Cardiac fibroblast (primary cell): Measurements from ENCODE around the gene DTX1.

Experiments
- DNase-seq, 2 donors: peaks; one replicate each; pipeline versions ENCODE4 v3.0.0 to v3.0.0-alpha.2; 2010; ENCODE audit warnings: low read depth in 2 of 2
- H3K4me3 ChIP-seq, 2 donors: replicated peaks in 1 of 2; 1 replicate in 1 of 2; 2 replicates in 1 of 2; pipeline ENCODE4 v1.5.1; 2011; ENCODE audit warnings: low read depth in 2 of 2, low read length in 2 of 2, mild to moderate bottlenecking in 2 of 2, moderate library complexity in 1 of 2
- CTCF ChIP-seq: IDR thresholded peaks from one replicate; pipeline ENCODE4 v1.5.1; 2011; ENCODE audit warnings: low read depth, mild to moderate bottlenecking, low read length, inconsistent platforms

The DTX1 gene

DNA sequence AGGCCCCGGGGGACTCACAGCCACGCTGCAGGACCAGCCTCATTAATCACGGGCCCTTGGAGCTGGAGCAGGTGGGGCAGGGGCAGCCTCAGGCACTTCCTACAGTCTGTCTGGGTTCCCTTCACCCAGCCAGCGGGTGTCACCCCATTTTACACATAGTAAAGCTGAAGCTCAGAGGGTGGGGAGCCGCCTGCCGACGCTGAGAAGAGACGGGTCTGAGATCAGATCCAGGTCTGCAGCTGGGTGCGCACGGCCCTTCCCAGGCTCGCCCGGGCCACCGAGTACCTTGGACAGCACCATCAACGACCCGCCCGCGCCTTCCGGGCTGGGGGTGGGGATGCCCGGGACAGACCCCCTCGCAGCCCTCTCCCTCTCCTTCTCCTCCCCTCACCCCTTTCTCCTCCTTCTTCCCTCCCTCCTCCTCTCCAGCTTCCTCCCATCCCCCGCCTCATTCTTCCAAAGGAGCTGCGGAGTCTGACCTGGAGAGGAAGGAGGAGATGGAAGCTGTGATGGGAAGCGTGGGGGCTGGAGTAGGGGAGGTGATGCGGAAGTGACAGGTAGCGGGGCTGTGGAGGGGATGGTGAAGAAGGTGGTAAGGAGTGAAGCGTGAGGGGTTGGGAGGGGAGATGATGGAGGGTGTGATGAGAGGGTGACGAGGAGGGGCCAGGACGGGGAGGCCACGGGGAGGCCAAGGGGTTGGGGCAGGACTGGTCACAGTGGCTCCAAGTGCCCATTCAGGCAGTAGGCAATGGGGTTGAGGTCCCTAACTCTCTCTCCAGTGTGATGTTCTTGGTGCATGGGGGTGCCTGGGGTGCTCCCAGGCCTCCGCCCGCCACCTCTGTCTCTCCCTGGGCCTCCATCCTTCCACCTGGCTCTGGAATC is 8.8 kb downstream of the DTX1 start:
- DNase-seq, result no peak
- no peak overlapping the region for H3K4me3 ChIP-seq
- no peak for TF ChIP-seq CTCF

- DNase-seq, result no peak
- no peak for TF ChIP-seq CTCF
- no peak overlapping the region for H3K4me3 ChIP-seq
These were observed 10.4 kb downstream of the DTX1 start for GRCh38 chr12:113066813-113067400.

DNA sequence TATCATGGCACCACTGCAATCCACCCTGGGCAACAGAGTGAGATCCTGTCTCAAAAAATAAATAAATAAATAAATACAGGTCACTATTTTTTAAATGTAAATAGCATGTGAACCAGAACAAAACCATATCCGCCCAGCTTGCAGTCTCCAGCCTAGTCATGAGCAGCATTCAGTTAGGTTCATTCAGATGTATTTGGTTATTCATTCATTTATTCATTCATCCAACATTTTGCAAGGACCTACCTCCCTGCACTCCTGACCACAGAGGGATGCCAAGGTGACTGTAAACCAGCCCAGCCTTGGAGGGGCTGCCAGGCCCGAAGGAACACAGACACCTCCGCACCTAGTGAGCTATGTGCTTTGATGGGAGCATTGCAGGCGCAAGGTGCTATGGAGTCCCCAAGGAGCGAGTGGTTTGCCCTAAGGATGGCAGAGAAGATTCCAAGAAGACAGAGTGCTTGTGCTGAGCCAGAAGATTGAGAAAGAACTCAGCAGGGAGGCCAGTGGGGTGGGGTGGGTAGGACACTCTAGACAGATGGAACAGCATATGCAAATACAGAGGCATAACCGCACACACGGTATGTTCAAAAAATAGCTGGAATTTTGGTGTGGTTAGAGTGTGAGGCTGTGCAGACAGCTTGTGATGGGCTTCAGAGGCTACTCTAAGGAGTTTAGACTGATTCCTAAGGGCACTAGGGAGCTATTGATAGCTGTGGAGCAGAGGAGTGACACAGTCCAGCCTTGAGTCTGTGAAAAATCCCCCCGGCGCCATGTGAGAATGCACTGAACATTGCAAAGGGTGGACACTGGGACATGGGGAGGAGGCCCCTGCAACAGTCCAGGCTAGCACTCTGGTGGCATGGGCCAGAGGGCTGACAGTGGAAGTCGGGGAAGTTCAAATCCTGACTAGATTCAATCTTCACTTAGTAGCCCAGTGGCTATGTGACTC is 11.7 kb downstream of the DTX1 start:
- H3K4me3 ChIP-seq, result no peak overlapping the region
- no peak for TF ChIP-seq CTCF
- no peak for DNase-seq

DNA sequence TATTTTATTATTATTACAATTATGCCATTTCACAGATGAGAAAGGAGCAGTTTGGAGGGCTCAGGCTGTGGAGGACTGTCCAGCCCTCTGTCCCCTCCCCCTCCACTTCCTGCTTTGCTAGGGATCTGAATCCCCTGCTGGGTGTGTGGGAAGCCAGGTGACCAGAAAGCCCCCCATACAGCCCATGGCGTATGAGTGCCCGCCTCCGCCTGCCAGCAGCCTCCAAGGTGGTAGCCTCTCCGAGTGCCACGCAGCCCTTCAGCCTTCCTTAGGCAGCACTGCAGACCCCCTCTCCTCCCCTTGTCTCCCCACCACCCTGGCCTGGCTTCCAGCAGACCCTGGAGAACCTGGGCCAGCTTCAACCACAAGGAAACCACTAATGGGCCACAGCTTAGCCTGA is 12.6 kb downstream of the DTX1 start:
- TF ChIP-seq CTCF, result no peak
- H3K4me3 ChIP-seq, result no peak overlapping the region
- no peak for DNase-seq

- TF ChIP-seq CTCF, result no peak
These were observed 13.2 kb downstream of the DTX1 start for GRCh38 chr12:113069751-113070116.

DNA sequence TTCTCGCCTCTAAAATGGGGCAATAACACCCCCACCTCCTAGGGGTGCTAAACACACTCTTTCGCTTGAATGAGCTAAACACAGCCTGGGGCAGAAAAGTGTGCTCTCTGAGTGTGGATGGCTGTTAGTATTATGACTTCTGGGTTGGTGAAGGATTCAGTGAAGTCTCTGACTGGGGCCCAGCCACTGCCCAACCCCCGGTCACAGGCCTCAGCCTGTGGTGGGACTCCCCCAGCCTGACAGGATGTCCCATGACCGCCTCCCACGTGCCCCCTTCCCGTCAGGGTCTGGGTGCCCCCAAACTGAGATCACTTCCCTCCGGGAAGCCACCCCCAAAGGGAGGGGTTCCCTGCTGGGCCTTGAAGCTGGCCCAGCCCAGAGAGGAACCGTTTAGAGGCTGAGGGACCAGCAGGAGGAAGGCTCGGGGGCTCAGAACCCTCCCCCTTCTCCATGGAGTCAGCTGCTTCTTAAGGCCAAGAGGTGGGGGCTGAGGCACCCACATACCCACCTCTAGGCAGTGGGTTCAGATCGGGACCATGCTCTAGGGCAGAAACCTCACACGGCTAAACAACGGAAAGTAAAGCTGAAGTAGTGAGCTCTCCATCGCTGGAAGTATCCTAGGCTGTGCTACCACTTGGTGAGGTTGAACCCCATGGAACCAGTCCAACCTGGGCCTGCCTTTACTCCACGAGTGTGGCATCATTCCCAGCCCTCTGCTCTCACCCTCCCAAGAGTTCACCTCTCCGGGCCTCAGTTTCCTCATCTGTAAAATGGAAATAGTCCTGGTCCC is 13.8 kb downstream of the DTX1 start:
- no peak overlapping the region for H3K4me3 ChIP-seq
- no peak for DNase-seq
- TF ChIP-seq CTCF, result no peak

More at GRCh38 chr12:113069751-113070116, 13.2 kb downstream of the DTX1 start:
- no peak overlapping the region for H3K4me3 ChIP-seq
- DNase-seq, result no peak
